GM21528 (cell line): ENCODE measurements around the gene HGS.
A peak's percentile ranks its signal among the peaks of the same experiment; 100 is the strongest.
"Not testable (repeated sequence)": the region's sequence is repeated elsewhere in the genome, so short reads cannot be mapped to it uniquely, and the experiment has no call there.

Experiments used
- ATAC-seq: cut with Tn5 transposase; IDR thresholded peaks from one replicate; pipeline ENCODE4 v1.9.1; 2021; ENCODE audit warnings: mild to moderate bottlenecking, moderate library complexity; ENCODE audit not compliant: unreplicated experiment, low FRiP score

Gene HGS

DNA sequence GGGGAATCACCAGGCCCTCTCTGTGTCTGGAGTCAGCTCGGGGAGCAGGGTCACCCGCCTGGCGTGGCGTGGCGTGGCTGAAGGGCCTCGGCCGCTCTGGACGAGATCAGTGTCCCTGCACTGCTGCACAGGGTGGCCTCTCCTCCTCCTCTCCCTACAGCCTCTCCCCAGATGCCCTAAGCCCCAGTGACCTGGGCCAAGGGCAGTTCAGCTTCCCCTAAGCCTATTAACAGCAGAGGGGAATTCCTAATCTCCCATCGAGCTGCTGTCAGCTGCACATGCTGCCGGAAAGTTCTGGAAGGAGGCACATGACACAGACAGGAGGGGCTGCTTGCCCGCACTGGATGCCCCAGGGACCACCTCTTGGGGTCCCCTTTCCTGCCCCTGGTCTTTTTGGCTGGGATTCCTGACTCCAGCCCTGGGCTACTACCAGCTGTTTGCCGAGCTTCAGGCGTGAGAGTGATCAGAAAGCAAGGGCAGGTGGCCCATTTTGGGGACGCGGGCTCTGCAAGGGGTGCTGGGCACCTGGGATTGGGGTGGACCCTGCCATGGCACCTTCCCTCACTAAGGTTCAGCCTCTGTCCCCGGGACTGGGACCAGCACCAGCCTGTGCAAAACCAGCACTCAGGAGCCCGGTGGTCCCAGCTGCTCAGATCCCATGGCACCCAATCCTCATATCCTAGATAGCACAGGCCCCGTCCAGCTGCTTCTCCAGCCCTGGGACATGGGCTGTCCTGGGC is 28.3 kb upstream of the HGS start:
- ATAC-seq, result no peak

DNA sequence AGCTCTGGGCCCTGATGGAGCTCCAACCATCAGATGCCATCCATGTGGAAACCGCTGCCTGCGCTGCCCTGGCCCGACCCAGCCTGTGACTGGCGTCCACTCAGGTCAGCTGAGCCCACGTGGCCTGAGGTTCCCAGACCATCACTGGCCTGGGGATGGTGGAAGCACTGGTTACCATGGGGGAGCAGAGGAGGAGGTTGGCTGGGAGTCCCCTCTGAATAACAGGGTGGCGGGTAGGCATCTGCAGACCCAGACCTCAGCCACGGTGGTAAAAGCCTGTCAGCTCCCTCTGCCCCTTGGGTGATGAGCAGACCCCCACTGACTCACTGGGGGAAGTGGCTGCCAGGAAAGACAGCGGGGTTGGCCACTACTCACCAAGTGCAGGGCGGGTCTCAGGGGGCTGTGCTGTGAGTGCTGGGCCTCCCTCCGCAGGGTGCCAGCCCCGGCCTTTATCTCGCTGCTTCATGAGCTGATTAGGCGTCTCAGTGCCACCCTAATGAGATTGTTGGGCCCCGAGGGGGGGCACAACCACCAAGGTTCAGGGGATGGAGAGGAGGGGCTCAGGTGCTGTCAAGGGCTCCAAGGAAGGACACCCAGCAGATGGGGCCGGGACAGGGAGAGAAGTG is 27.6 kb upstream of the HGS start, which contains the start of gene PDE6G:
Gene PDE6G (minus strand): TSS at position 425 of the 626 bp plus-strand sequence. CDS start 3,237 bp downstream, outside the sequence.
- ATAC-seq, result no peak

DNA sequence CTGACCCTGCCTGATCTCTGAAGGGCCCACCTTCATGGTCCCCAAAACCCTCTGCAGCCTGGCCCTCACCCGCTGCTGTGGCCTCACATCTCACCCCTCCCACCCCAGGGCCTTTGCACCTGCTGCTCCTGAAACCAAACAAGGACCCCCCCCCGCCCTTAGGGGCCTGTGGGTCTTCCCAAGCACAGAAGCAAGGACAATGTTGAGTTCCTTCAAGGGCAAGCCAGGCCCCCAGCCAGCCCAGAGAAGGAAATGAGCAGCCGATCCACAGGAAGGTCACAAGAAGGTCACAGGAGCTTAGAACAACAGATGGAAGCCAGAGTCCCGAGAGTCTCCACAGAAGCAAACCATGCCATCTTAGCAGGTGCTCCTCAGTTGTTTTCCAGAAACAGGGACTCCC is 27.0 kb upstream of the HGS start:
- no peak for ATAC-seq

DNA sequence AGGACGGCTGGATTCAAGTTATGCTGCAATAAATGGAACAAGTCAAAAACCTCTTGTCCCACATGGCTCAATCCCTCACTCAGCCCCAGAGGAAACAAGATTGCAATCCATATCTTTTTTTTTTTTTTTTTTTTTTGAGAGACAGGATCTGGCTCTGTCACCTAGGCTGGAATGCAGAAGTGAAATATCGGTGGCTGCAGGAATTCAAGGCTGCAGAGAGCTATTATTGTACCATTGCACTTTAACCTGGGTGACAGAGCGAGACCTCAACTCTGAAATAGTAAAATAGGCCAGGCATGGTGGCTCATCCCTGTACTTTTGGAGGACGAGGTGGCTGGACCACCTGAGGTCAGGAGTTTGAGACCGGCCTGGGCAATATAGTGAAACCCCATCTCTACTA is 24.8 kb upstream of the HGS start:
- no peak for ATAC-seq

DNA sequence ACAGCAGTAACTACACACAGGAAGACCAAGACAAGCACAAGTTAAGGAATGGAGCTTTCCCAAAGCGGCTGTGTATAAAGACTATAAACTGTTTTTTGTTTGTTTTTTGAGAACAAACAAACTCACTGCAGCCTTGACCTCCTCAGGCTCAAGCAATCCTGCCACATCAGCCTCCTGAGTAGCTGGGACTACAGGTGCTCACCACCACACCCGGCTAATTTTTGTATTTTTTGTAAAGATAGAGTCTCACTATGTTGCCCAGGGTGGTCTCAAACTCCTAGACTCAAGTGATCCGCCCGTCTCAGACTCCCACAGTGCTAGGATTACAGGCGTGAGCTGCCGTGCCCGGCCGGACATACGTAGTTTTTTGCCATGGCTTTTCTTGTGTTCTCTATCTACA is 23.4 kb upstream of the HGS start:
- no peak for ATAC-seq

DNA sequence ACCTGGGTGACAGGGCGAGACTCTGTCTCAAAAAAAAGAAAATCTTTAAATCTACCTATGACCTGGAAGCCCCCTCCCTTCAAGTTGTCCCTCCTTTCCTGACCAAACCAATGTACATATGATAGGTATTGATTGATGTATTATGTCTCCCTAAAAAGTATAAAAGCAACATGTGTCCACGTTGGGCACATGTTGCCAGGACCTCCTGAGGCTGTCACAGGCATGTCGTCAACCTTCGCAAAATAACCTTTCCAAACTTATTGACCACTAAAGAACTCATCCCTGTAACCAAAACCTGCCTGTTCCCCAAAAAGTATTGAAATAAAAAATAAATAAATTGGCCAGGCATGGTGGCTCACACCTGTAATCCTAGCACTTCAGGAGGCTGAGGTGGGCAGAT is 21.8 kb upstream of the HGS start:
- no peak for ATAC-seq

DNA sequence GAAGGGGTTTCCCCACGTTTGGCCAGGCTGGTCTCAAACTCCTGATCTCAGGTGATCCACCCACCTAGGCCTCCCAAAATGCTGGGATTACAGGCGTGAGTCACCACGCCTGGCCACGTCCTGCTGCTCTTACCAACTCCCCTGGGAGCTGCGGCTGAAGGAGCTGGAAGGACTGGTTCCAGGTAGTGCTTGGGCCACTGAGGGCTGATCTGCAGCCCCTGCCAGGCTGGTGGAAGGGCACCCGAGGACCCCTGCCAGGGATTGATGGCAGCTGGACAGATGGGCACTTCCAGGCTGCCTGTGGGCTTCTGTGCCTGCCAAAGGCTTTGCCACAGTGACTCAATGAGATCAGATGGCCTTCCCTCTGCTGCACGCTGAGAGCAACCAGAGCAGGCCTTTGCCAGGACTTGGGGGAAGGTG is 19.8 kb upstream of the HGS start:
- no peak for ATAC-seq

DNA sequence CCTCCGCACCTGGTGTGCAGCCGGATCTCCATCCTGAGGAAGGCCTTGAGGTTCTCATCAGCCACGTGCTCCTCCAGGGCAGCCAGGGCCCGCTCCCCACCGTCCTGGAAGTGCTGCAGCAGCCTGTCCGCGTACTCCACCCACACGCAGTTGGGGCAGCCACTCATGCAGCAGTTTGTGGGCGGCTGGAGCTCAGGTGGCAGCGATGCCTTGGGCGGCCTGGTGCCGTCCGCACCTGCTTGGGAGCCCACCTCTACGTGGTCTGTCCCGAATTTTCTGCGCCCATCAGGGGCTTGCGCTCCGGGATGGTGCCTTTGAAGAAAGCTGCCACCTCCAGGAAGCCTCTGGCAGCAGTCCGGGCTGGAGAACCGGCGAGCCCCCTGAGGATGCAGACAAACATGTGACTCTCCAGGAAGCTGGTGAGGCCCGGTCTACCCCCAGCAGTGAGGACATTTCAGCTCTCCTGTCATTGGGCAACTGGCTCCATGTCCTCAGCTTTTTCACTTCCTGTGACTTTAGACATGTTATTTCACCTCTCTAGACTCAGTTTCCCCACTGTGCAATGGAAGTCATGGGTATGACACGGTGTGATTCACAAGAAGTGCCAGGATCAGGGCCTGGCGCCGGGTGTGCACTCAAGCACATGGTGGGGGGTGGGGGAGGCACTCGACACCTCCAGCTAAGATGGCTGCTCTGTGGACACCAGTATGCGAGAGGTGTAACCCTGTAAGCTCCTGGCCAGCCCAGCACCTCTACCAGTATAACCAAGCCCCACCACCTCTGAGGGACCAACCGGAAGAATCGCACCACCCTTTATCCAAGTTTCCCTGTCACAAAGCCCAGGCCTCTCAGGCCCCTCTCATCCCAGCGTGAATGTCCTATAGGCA is 18.4 kb upstream of the HGS start:
- peak; percentile 25 for ATAC-seq

DNA sequence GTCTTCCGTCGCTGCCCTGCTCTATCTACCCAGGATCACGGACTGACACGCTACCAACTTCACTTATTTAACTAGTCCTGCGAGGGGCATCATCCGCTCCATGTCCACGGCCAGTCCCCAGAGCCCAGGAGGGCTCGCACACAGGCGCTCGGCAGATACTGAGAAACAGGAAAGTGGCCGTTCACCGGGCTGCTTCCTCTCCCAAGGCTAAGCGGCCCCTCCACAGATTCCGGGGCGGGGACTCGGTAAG is 17.8 kb upstream of the HGS start:
- ATAC-seq, result peak; percentile 28

DNA sequence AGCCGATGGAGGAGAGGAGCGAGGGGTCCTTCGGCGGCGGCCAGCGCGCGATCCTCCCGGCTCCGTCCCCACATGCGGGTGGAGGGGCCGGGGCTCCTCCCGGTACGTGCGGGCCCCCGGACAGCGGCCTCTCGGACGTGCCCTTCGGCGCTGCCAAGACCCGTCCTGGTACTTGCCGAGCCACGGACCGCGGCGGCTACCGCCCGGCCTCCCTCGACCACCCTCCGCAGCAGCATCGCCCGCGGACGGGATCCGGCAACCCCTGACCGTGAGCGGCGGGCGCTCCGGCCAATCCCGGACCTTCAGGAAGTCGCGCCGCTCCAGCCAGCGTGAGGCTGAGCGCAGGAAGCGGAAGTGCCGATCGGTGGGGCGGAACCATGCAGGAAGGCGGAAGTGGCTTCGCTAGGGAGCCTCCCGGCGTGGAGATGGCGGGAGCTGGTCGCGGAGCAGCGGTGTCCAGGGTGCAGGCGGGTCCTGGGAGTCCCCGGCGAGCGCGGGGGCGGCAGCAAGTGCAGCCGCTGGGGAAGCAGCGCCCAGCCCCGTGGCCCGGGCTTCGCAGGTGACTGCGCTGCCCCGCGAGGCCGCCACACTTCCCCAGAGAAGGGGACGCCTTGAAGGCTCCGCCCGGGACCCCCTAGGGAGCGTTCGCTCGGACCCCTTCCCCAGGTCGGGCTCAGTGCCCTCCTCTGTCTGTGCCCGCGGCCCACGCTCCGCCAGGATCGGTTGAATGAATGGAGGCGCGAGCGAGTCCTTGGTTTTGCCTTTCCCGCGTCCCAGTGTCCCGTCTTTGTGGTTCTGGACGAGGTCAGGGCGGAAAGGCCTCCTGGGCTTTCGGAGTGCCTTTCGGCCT is 17.2 kb upstream of the HGS start, which contains the start of the genes CCDC137 and OXLD1:
Gene CCDC137 (plus strand): TSS at position 396 of the 850 bp plus-strand sequence. CDS start 30 bp downstream, at position 426.
Gene OXLD1 (minus strand): TSS at position 264 of the 850 bp plus-strand sequence. CDS start 28 bp downstream, at position 236.
- peak; percentile 88 for ATAC-seq

DNA sequence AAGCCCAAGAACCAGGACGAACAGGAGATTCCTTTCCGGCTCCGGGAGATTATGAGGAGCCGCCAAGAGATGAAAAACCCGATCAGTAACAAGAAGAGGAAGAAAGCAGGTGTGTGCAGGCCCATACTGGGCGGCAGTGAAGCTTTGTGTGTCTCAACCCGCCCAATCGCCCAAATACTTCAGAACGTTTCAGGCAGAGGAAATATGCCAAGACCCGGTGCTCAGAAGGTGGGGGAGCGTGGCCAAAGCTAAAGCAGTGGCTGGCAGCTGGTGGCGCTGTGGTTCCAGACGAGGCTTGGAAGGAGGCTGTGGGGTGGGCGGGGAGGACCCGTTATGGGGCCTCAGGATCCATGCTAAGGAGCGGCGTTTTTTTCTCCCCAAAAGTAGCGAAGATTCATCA is 16.1 kb upstream of the HGS start:
- ATAC-seq, result no peak

DNA sequence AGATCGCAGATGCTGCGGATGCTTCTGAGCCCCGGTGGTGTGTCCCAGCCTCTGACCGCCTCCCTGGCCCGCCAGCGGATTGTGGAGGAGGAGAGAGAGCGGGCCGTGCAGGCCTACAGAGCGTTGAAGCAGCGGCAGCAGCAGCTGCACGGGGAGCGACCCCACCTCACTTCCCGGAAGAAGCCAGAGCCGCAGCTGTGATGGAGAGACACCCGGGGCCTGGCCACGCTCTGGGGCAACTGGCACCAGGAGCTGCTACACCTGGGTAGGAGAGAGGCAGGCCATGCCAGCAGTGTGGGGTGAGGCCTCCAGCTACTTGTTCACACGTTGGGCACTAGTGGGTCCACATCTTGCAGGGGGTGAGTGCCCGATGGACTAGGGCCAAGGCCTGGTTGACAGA is 11.3 kb upstream of the HGS start:
- no peak for ATAC-seq

DNA sequence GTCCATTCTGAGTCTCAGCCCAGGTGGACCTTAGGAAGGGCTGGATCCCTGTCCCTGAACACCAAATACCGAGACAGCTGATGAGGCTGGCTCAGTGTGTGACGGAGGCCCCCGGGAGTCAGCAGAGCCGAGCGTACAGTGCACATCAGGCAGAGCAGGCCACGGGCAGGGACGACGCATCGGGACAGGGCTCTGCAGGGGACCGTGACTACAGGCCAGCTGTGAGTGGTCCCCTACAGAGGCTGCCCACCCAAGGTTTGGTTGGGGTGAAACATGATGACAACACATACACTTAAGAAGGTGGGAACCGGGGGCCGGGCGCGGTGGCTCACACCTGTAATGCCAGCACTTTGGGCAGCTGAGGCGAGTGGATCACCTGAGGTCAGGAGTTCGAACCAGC is 10.9 kb upstream of the HGS start:
- no peak for ATAC-seq

DNA sequence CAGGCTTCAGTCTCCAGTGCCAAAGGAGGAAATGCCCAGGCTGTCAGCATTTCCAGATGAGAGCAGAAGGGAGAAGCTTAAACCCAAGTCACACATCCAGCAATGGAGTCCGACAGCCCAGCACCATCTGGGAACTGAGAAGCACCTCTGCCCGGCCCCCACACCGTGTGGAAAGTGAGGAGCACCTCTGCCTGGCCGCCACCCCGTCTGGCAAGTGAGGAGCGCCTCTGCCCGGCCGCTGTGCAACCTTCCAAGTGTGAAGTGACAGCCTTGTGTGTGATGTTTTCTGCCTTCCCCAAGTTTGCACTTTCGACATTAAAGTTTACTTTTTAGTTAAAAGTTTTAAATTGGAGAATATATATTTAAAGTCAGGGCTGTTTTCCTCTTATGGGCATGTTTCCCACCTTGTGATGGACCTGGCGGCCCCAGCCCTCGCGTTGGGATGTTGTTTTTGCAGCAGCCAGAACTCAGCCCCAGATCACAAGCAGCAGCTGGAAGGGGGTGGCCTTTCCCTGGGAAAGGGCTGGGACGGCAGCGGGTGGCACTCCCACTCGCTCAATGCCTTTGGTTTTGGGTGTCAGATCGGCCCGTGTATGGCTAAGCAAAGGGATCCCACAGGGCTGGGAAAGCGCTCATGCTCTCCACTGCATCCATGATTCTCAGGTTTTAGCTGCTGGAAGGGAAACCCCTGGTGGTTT is 10.1 kb upstream of the HGS start:
- no peak for ATAC-seq

DNA sequence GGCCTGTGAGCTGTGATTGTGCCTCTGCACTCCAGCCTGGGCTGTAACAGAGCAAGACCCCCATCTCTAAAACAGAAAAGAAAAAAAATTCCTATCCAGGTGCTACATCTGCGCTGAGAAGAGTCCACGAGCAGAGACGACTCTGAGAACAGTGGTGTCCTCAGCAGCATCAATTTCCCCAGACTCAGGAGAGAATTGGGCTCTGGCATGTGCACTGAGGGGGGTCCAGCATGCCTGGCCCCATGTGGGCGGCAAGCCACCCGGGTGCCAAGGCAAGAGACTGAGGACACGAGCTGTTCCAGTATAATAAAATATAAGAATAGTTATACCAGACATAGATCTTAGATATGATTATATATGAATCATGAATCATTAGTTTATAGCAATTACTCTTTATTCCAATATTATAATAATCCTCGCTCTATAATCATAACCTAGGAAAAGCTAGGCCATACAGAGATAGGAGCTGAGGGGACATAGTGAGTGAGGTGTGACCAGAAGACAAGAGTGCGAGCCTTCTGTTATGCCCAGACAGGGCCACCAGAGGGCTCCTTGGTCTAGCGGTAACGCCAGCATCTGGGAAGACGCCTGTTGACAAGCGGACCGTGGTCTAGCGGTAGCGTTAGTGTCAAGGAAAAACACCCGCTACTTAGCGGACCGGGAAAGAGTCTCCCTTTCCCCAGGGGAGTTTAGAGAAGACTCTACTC is 8.1 kb upstream of the HGS start:
- ATAC-seq, result not testable (repeated sequence)

DNA sequence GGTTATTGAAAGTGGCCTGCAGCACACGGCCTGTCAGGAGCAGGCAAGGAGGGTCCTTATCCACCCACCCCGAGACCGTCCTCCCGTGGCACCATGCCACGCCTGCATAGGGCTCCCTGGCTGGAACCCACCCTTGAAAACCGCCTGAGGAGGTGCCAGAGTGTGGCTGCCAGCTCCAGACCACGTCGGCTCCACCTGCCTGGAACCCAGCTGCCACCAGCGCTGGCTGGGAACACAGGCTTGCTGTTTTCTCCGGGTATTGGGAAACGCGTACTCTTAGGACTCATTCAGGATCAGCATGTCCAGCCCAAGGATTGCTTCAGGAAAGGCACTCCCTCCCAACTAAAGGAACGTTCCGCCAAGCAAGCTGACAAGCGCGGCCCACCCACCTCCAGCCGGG is 6.9 kb upstream of the HGS start:
- ATAC-seq, result no peak

DNA sequence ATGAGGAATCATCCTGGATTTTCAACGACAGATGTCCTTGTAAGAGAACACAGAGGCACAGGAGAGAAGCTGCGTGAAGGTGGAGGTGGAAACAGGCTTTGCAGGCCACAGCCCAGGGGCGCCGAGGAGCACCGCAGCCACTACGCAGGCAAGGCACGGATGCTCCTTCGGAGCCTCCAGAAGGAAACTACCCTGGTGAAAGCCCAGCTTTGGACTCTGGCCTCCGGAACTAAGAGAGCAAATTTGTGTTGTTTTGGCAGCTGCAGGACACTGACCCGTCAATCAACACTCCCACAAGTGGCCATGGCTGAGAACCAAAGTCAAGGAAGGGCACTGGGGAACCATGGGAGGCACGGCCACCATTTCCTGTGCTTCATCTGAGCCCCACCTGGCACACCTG is 3.7 kb upstream of the HGS start:
- no peak for ATAC-seq

DNA sequence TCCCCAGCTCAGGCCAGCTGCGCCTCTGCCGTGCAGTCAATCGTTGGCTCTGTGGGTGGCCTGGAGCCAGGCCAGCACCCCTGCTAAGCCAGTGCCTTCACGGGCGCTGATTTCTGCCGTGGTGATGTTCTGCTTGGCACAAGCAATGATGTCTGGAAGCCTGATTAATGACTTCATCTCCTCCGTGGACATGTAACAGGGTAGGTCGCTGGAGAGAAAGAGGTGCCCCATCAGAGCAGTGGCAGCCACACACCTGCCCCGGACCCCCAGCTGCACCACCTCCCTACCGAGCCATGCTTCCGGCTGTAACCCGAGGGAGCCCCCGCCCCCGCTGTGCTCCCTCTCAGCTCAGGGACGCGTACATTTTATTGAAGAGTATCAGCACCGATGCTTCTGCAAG is 2.1 kb upstream of the HGS start:
- ATAC-seq, result no peak

DNA sequence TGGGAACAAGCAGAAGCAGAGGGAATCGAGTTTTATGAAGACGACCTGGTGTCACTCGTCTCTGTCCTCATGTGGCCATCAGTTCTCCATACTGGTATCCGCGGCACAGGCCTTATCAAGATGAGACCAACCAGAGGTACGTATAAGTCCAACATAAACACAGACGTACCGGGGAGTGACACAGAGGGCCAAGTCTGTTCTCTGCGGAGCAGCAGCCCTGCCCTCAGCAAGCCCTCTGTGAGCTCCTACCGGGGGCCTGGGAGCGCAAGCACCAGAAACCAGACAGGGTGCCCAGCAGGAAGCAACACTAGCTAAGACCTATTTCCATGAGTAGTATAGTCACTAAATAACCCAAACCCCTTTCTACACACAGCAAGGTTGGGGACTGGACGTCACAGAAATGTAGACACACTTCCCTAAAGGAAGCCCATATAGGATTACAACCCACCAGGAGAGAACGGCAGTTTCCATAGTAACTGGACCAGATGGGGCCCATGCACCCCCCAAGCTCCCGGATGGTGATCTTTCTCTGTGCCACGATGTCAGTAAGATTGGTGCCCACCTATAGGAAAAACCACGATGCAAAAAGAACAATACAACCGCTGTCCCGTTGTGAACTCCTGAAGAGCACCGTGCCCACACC is 1.1 kb upstream of the HGS start:
- ATAC-seq, result no peak
